H1 (cell line): ENCODE data around the gene SIGLEC7. TPM values are rescaled to one million over a fixed set of nuclear protein-coding genes. Genes with fewer than 3 reads are reported as not detected.

Source experiments
- CHD1 ChIP-seq: IDR thresholded peaks from 2 replicates; pipeline ENCODE4 v1.6.1; 2012; ENCODE audit warnings: low read depth, low read length, improper control_type of control experiment
- CHD7 ChIP-seq: fragments of 300-600 bp; sonication (generic); IDR thresholded peaks from 2 replicates; pipeline ENCODE4 v1.7.1; 2012; ENCODE audit warnings: low read length, moderate library complexity, mild to moderate bottlenecking, inconsistent platforms; ENCODE audit not compliant: insufficient replicate concordance
- GTF2F1 ChIP-seq: IDR thresholded peaks from 2 replicates; pipeline ENCODE4 v1.6.1; 2012; ENCODE audit warnings: low read depth, low read length, improper control_type of control experiment, borderline replicate concordance
- POLR2AphosphoS5 ChIP-seq: IDR thresholded peaks from 2 replicates; pipeline ENCODE4 v1.6.1; 2011; ENCODE audit warnings: low read depth, low read length
- POU5F1 ChIP-seq: IDR thresholded peaks from 2 replicates; pipeline ENCODE4 v1.6.1; 2011; ENCODE audit warnings: low read depth, mild to moderate bottlenecking, low read length, moderate library complexity
- YY1 ChIP-seq: IDR thresholded peaks from 2 replicates; pipeline ENCODE4 v1.6.1; 2011; ENCODE audit warnings: low read depth, mild to moderate bottlenecking, low read length
- polyA plus RNA-seq, 7 experiments: library from polyadenylated mRNA; depleted of rRNA in 3 of 7; stranded (reverse) in 5 of 7; unstranded in 2 of 7; fragments of >200 nt in 5 of 7; fragments of 200-250 nt in 2 of 7; gene quantifications; 1 replicate in 5 of 7; 2 replicates in 1 of 7; 4 replicates in 1 of 7; pipeline versions ENCODE4 v1.2.1 to v1.2.3, GENCODE V29; 2011 to 2013; ENCODE audit warnings: missing spikeins in 2 of 7, mixed read lengths in 2 of 7
- total RNA-seq: library from RNA; stranded (reverse); fragmentation: NEBNext Ultra II Directional; extraction: Animal tissue kit (Norgen Biotek cat#: 25700); gene quantifications from 2 replicates; pipeline ENCODE4 v1.2.1, GENCODE V29; 2021

Gene SIGLEC7
- total and polyA plus RNA-seq, 2 of the 8 experiments (the other 6 are each of a cell fraction or from before 2014, with no cell fraction given), result not detected

GRCh38 chr19:51128227-51128626 is 13.9 kb upstream of the SIGLEC7 start (continued):
- no peak for TF ChIP-seq CHD7
- no peak for TF ChIP-seq GTF2F1
- no peak for TF ChIP-seq POLR2AphosphoS5
- TF ChIP-seq YY1, result no peak
- no peak for TF ChIP-seq CHD1
- no peak for TF ChIP-seq POU5F1
